CD4-positive, alpha-beta memory T cell (primary cell): ENCODE measurements around the gene PSMC3IP. TPM values are rescaled to one million over a fixed set of nuclear protein-coding genes. Genes with fewer than 3 reads are reported as not detected.

ENCODE experiments used
- CTCF ChIA-PET: fragments of 350-600 bp; sonication (Branson Sonifier 250); formaldehyde crosslinking; loops from one replicate; lab custom pipeline; 2021; ENCODE audit warnings: inconsistent platforms; ENCODE audit not compliant: partially characterized antibody; lab: Charles Lee
- POLR2A ChIA-PET: fragments of 350-600 bp; sonication (Branson Sonifier 250); formaldehyde crosslinking; loops from one replicate; lab custom pipeline; 2021; ENCODE audit not compliant: partially characterized antibody; lab: Charles Lee
- DNase-seq, 5 donors: peaks; one replicate each; pipeline versions ENCODE4 v3.0.0 to v3.0.0-alpha.2; 2020 to 2022; ENCODE audit warnings: mixed read lengths in 1 of 5
- H3K27ac ChIP-seq: one replicate; pipeline ENCODE4 v1.7.0; 2013; ENCODE audit warnings: low read depth, low read length
- H3K27me3 ChIP-seq: 2 replicates; pipeline ENCODE4 v1.7.0; 2013; ENCODE audit warnings: mild to moderate bottlenecking, low read length, moderate library complexity; ENCODE audit not compliant: insufficient read depth
- H3K36me3 ChIP-seq: 2 replicates; pipeline ENCODE4 v1.7.0; 2013; ENCODE audit warnings: mild to moderate bottlenecking, low read length, moderate library complexity; ENCODE audit not compliant: insufficient read depth
- H3K4me1 ChIP-seq: 2 replicates; pipeline ENCODE4 v1.7.0; 2013; ENCODE audit warnings: mild to moderate bottlenecking, low read length, moderate library complexity; ENCODE audit not compliant: insufficient read depth
- H3K4me3 ChIP-seq, 2 donors: one replicate each; pipeline ENCODE4 v1.7.0; 2013; ENCODE audit warnings: low read length in 2 of 2, mild to moderate bottlenecking in 1 of 2
- H3K9me3 ChIP-seq, 2 donors: one replicate each; pipeline ENCODE4 v1.7.0; 2013; ENCODE audit warnings: low read length in 2 of 2, control low read depth in 1 of 2; ENCODE audit not compliant: control insufficient read depth in 1 of 2
- H3K27ac Mint-ChIP-seq, 7 donors: one replicate each; pipeline ENCODE4 v1.8.0; 2020 to 2021; ENCODE audit warnings: mixed read lengths in 7 of 7, mild to moderate bottlenecking in 6 of 7, inconsistent platforms in 3 of 7, moderate library complexity in 3 of 7
- H3K27me3 Mint-ChIP-seq, 2 donors: one replicate each; pipeline ENCODE4 v1.8.0; 2020 to 2021; ENCODE audit warnings: mixed read lengths in 2 of 2
- H3K36me3 Mint-ChIP-seq, 2 donors: one replicate each; pipeline ENCODE4 v1.8.0; 2020 to 2021; ENCODE audit warnings: mixed read lengths in 2 of 2, inconsistent platforms in 1 of 2, mild to moderate bottlenecking in 1 of 2
- H3K4me1 Mint-ChIP-seq, 4 donors: one replicate each; pipeline ENCODE4 v1.8.0; 2020 to 2021; ENCODE audit warnings: mixed read lengths in 4 of 4, mild to moderate bottlenecking in 1 of 4
- H3K4me3 Mint-ChIP-seq, 8 donors: one replicate each; pipeline ENCODE4 v1.8.0; 2020 to 2021; ENCODE audit warnings: mixed read lengths in 8 of 8, mild to moderate bottlenecking in 7 of 8, moderate library complexity in 6 of 8, inconsistent platforms in 3 of 8
- H3K9me3 Mint-ChIP-seq, 8 donors: one replicate each; pipeline ENCODE4 v1.8.0; 2020 to 2021; ENCODE audit warnings: mixed read lengths in 8 of 8, mild to moderate bottlenecking in 5 of 8, inconsistent platforms in 3 of 8, moderate library complexity in 1 of 8
- intact Hi-C: fragments of 100-400 bp; cut with micrococcal nuclease; formaldehyde crosslinking; loops from one replicate; pipeline ENCODE4 v1.15.1; 2023
- polyA plus RNA-seq, 2 donors: library from polyadenylated mRNA; unstranded; fragments of 300-500 nt; fragmentation: Illumina TruSeq; gene quantifications; one replicate each; pipeline ENCODE4 v1.2.3, GENCODE V29; 2021
- total RNA-seq, 2 experiments: library from RNA; stranded (reverse); gene quantifications; one replicate each; pipeline ENCODE4 v1.2.3, GENCODE V29; 2021

PSMC3IP gene
- total and polyA plus RNA-seq, 4 experiments from 2014 or later, result 0.93 to 4.5 (median 2.6) TPM

- peaks cover 0 to 3% (median 0%) of the 10 kb centered on the region in 8 donors for H3K9me3 Mint-ChIP-seq
Measured at GRCh38 chr17:42577140-42577531, 393 bp downstream of the PSMC3IP start.

GRCh38 chr17:42574463-42574862, 3.1 kb downstream of the PSMC3IP start:
- Mint-ChIP-seq H3K36me3 (peaks cover 31 to 59% of the 10 kb centered on the region in 2 donors), H3K27me3 (no peaks in the 10 kb centered on the region), H3K4me3 (no peak overlapping the region), H3K27ac (peak overlapping the region in 1 of 7 donors; percentile 65), H3K9me3 (no peaks in the 10 kb centered on the region), H3K4me1 (peaks cover 18 to 47% (median 24%) of the 10 kb centered on the region in 4 donors)
- intact Hi-C loops, result no loop called here
- Histone ChIP-seq H3K27me3 (no peaks in the 10 kb centered on the region), H3K27ac (no peak overlapping the region), H3K4me3 (no peak overlapping the region), H3K36me3 (peaks cover 43% of the 10 kb centered on the region), H3K9me3 (no peaks in the 10 kb centered on the region), H3K4me1 (peaks cover 21% of the 10 kb centered on the region)
- DNase-seq, result no peak
- POLR2A ChIA-PET, result interaction anchor here (1.7 to 3.0 kb wide), 2 partner anchors 9 to 34 kb away, joined by 3 to 9 read pairs; partner anchors contain the start of genes RETREG3 and TUBG1
- CTCF ChIA-PET, result interaction anchor here (0.8 kb wide), 1 partner anchor 11 kb away, joined by 3 read pairs; no protein-coding TSS in a partner anchor

More at GRCh38 chr17:42577140-42577531, 393 bp downstream of the PSMC3IP start:
- intact Hi-C loops, result loop anchor here (1.0 to 5.0 kb wide), 5 partner anchors 10 to 45 kb away; partner anchors contain the start of genes COASY, MLX, RETREG3 and TUBG1
- no peaks in the 10 kb centered on the region for H3K27me3 ChIP-seq
- Mint-ChIP-seq H3K36me3 (peaks cover 14 to 56% of the 10 kb centered on the region in 2 donors), H3K4me3 (peak overlapping the region; percentile 96 to 99 (median 99)), H3K27ac (peak overlapping the region; percentile 9 to 90 (median 81)), H3K27me3 (no peaks in the 10 kb centered on the region), H3K4me1 (peaks cover 18 to 44% (median 23%) of the 10 kb centered on the region in 4 donors)
- peak overlapping the region; percentile 83 to 100 for H3K4me3 ChIP-seq
- CTCF ChIA-PET, result interaction anchor here (1.1 to 4.3 kb wide), 12 partner anchors 10 to 421 kb away, joined by 3 to 64 read pairs (median 13); partner anchors contain the start of genes COASY, RETREG3, RPL27 and TUBG1
- H3K36me3 ChIP-seq, result peaks cover 34% of the 10 kb centered on the region
- peak overlapping the region; percentile 84 for H3K27ac ChIP-seq
- DNase-seq, result no peak
- no peaks in the 10 kb centered on the region for H3K9me3 ChIP-seq
- POLR2A ChIA-PET, result interaction anchor here (0.6 to 5.1 kb wide), 18 partner anchors 10 to 421 kb away, joined by 3 to 73 read pairs (median 6); partner anchors contain the start of genes COASY, HSD17B1, MLX and NAGLU
- H3K4me1 ChIP-seq, result peaks cover 17% of the 10 kb centered on the region

- Mint-ChIP-seq H3K4me3 (peak overlapping the region in 1 of 8 donors; percentile 29), H3K27me3 (no peaks in the 10 kb centered on the region), H3K4me1 (peaks cover 17 to 49% (median 28%) of the 10 kb centered on the region in 4 donors), H3K9me3 (no peaks in the 10 kb centered on the region), H3K27ac (peak overlapping the region in 2 of 7 donors; percentile 46 to 81), H3K36me3 (peaks cover 34 to 62% of the 10 kb centered on the region in 2 donors)
- peaks cover 26% of the 10 kb centered on the region for H3K4me1 ChIP-seq
- no peaks in the 10 kb centered on the region for H3K9me3 ChIP-seq
- ChIA-PET CTCF (interaction anchor here (1.4 kb wide), 1 partner anchor 25 kb away, joined by 4 read pairs; no protein-coding TSS in a partner anchor), POLR2A (interaction anchor here (1.3 to 3.0 kb wide), 2 partner anchors 36 to 185 kb away, joined by 4 to 9 read pairs; partner anchors contain the start of genes RETREG3, STAT3 and TUBG1)
- intact Hi-C loops, result no loop called here
- H3K36me3 ChIP-seq, result peaks cover 53% of the 10 kb centered on the region
- H3K27ac ChIP-seq, result no peak overlapping the region
- DNase-seq, result no peak
- no peaks in the 10 kb centered on the region for H3K27me3 ChIP-seq
- no peak overlapping the region for H3K4me3 ChIP-seq
Measured at GRCh38 chr17:42573095-42573494, 4.4 kb downstream of the PSMC3IP start.

- POLR2A ChIA-PET, result interaction anchor here (0.6 kb wide), 1 partner anchor 142 kb away, joined by 3 read pairs; no protein-coding TSS in a partner anchor
- CTCF ChIA-PET, result interaction anchor here (0.8 to 1.7 kb wide), 2 partner anchors 8 to 23 kb away, joined by 3 to 4 read pairs; no protein-coding TSS in a partner anchor
- Mint-ChIP-seq H3K9me3 (no peaks in the 10 kb centered on the region), H3K4me3 (peak overlapping the region in 1 of 8 donors; percentile 39), H3K27me3 (no peaks in the 10 kb centered on the region), H3K36me3 (peaks cover 34 to 67% of the 10 kb centered on the region in 2 donors), H3K4me1 (peaks cover 16 to 42% (median 28%) of the 10 kb centered on the region in 4 donors), H3K27ac (no peak overlapping the region)
- no peak overlapping the region for H3K27ac ChIP-seq
- H3K4me1 ChIP-seq, result peaks cover 28% of the 10 kb centered on the region
- DNase-seq, result no peak
- intact Hi-C loops, result no loop called here
- no peaks in the 10 kb centered on the region for H3K9me3 ChIP-seq
- H3K36me3 ChIP-seq, result peaks cover 53% of the 10 kb centered on the region
- no peak overlapping the region for H3K4me3 ChIP-seq
- H3K27me3 ChIP-seq, result no peaks in the 10 kb centered on the region
Measured at GRCh38 chr17:42571435-42572225, 5.9 kb downstream of the PSMC3IP start.

- peaks cover 28 to 75% of the 10 kb centered on the region in 2 donors for H3K36me3 Mint-ChIP-seq
- H3K36me3 ChIP-seq, result peaks cover 72% of the 10 kb centered on the region
Measured at GRCh38 chr17:42568341-42569111, 9.0 kb downstream of the PSMC3IP start.

GRCh38 chr17:42566883-42567573, 10.5 kb downstream of the PSMC3IP start, which contains the start of gene MLX:
MLX (plus strand) TSS chr17:42567100; CDS start chr17:42567125, 25 bp downstream.
- H3K9me3 ChIP-seq, result no peaks in the 10 kb centered on the region
- POLR2A ChIA-PET, result interaction anchor here (0.7 to 6.3 kb wide), 12 partner anchors 8 to 794 kb away, joined by 3 to 73 read pairs (median 6); partner anchors contain the start of genes NAGLU, PSMC3IP, RETREG3 and TUBG1
- H3K36me3 ChIP-seq, result peaks cover 58% of the 10 kb centered on the region
- peak; percentile 90 to 91 (median 90) for DNase-seq
- H3K4me3 ChIP-seq, result peak within 1 kb of the TSS; percentile 89 to 97
- peak within 1 kb of the TSS; percentile 94 to 98 (median 96) for H3K4me3 Mint-ChIP-seq
- CTCF ChIA-PET, result interaction anchor here (0.8 to 4.5 kb wide), 4 partner anchors 9 to 37 kb away, joined by 3 to 37 read pairs (median 4); partner anchors contain the start of genes NAGLU and PSMC3IP
- intact Hi-C loops, result loop anchor here (1.0 kb wide), 1 partner anchor 10 kb away; the partner anchor contains the start of gene PSMC3IP
- peaks cover 13 to 65% (median 42%) of the 10 kb centered on the region in 4 donors for H3K4me1 Mint-ChIP-seq
- H3K27me3 ChIP-seq, result no peaks in the 10 kb centered on the region
- H3K9me3 Mint-ChIP-seq, result no peaks in the 10 kb centered on the region
- peaks cover 21 to 65% of the 10 kb centered on the region in 2 donors for H3K36me3 Mint-ChIP-seq
- H3K27me3 Mint-ChIP-seq, result no peaks in the 10 kb centered on the region
- H3K4me1 ChIP-seq, result peaks cover 56% of the 10 kb centered on the region
- H3K27ac Mint-ChIP-seq, result peak within 1 kb of the TSS; percentile 95 to 98 (median 96)
- H3K27ac ChIP-seq, result peak within 1 kb of the TSS; percentile 79

More at GRCh38 chr17:42568341-42569111, 9.0 kb downstream of the PSMC3IP start:
- H3K27ac ChIP-seq, result no peak overlapping the region
- H3K27me3 Mint-ChIP-seq, result no peaks in the 10 kb centered on the region
- H3K4me3 Mint-ChIP-seq, result peak overlapping the region; percentile 20 to 98 (median 57)
- no peaks in the 10 kb centered on the region for H3K27me3 ChIP-seq
- H3K27ac Mint-ChIP-seq, result peak overlapping the region in 6 of 7 donors; percentile 41 to 96 (median 58)
- H3K4me1 ChIP-seq, result peaks cover 46% of the 10 kb centered on the region
- intact Hi-C loops, result no loop called here
- DNase-seq, result no peak
- POLR2A ChIA-PET, result interaction anchor here (1.3 to 6.3 kb wide), 5 partner anchors 9 to 40 kb away, joined by 3 to 73 read pairs (median 19); partner anchors contain the start of genes NAGLU, PSMC3IP, RETREG3 and TUBG1
- peaks cover 15 to 58% (median 33%) of the 10 kb centered on the region in 4 donors for H3K4me1 Mint-ChIP-seq
- no peak overlapping the region for H3K4me3 ChIP-seq
- H3K9me3 ChIP-seq, result no peaks in the 10 kb centered on the region
- H3K9me3 Mint-ChIP-seq, result no peaks in the 10 kb centered on the region
- CTCF ChIA-PET, result interaction anchor here (1.0 to 4.5 kb wide), 2 partner anchors 10 to 38 kb away, joined by 3 to 37 read pairs; partner anchors contain the start of gene PSMC3IP
